HepG2 (cell line): ENCODE measurements around the gene BARHL2. TPM values are rescaled to one million over a fixed set of nuclear protein-coding genes. Genes with fewer than 3 reads are reported as not detected.

Source experiments
- ATAC-seq: fragments of 200-7000 bp; cut with Tn5 transposase; 3 replicates; pipeline ENCODE4 v1.9.1; 2020; ENCODE audit warnings: mild to moderate bottlenecking, moderate library complexity
- BruUV-seq: library from RNA; stranded (reverse); fragments of 400-500 nt; replicated peaks from 2 replicates; lab custom pipeline; 2021; lab: Mats Ljungman, UMichigan
- CTCF ChIA-PET: fragments of 300-600 bp; formaldehyde crosslinking; extraction: SDS; loops from one replicate; lab custom pipeline; 2021; ENCODE audit warnings: low total read pairs, inconsistent platforms, low intra/inter-chr PET ratio; lab: Yijun Ruan, JAX
- POLR2A ChIA-PET: fragments of 350-600 bp; sonication (Branson Sonifier 250); formaldehyde crosslinking; loops from one replicate; lab custom pipeline; 2020; ENCODE audit warnings: antibody characterized with exemption, inconsistent platforms; lab: Yijun Ruan, JAX
- DNase-seq: peaks from one replicate; pipeline ENCODE4 v3.0.0-alpha.2; 2015; ENCODE audit warnings: low spot score
- FAIRE-seq: peaks from 3 replicates; lab custom pipeline; 2011; peaks lifted over from hg19 to GRCh38; lab: Jason Lieb, UNC
- H2AFZ ChIP-seq: one replicate; pipeline ENCODE4 v1.6.1; 2011; ENCODE audit warnings: low read length, inconsistent platforms
- H3K27ac ChIP-seq: fragments of 300-600 bp; 3 replicates; pipeline ENCODE4 v1.8.0; 2011; ENCODE audit warnings: mixed run types, mild to moderate bottlenecking, mixed read lengths, low read length, inconsistent platforms; ENCODE audit not compliant: insufficient read depth; ENCODE audit errors: extremely low read length
- H3K27me3 ChIP-seq, 2 experiments: fragments of 200-600 bp in 1 of 2; 2 replicates in 1 of 2; 3 replicates in 1 of 2; pipeline versions ENCODE4 v1.6.0 to v1.8.0; 2011; ENCODE audit warnings: low read length in 2 of 2, mild to moderate bottlenecking in 2 of 2, moderate library complexity in 2 of 2, inconsistent platforms in 1 of 2; ENCODE audit not compliant: insufficient read depth in 2 of 2, control insufficient read depth in 1 of 2
- H3K36me3 ChIP-seq, 2 experiments: fragments of 200-600 bp in 1 of 2; replicated peaks in 1 of 2; 2 replicates in 1 of 2; 3 replicates in 1 of 2; pipeline versions ENCODE4 v1.5.1 to v1.8.0; 2011; ENCODE audit warnings: low read length in 2 of 2, inconsistent platforms in 1 of 2; ENCODE audit not compliant: insufficient read depth in 2 of 2, control insufficient read depth in 1 of 2
- H3K4me1 ChIP-seq: 2 replicates; pipeline ENCODE4 v1.5.1; 2012; ENCODE audit warnings: low read length, inconsistent platforms; ENCODE audit not compliant: insufficient read depth
- H3K4me2 ChIP-seq: 2 replicates; pipeline ENCODE4 v1.6.0; 2011; ENCODE audit warnings: low read depth, low read length, inconsistent platforms
- H3K4me3 ChIP-seq, 3 experiments: fragments of 200-600 bp in 1 of 3; sonication (generic), shearing (Covaris generic) in 1 of 3; replicated peaks in 1 of 3; 2 replicates each; pipeline ENCODE4 v1.5.1; 2011 to 2016; ENCODE audit warnings: low read length in 3 of 3, inconsistent platforms in 2 of 3, low read depth in 2 of 3, mild to moderate bottlenecking in 2 of 3, control low read depth in 1 of 3, mixed read lengths in 1 of 3; ENCODE audit not compliant: insufficient read depth in 1 of 3
- H3K79me2 ChIP-seq: one replicate; pipeline ENCODE4 v1.6.1; 2011; ENCODE audit warnings: low read length, inconsistent platforms; ENCODE audit not compliant: insufficient read depth
- H3K9ac ChIP-seq: 2 replicates; pipeline ENCODE4 v1.6.0; 2011; ENCODE audit warnings: mild to moderate bottlenecking, low read depth, low read length, inconsistent platforms; ENCODE audit not compliant: insufficient read depth
- H3K9me3 ChIP-seq: 2 replicates; pipeline ENCODE4 v1.5.1; 2012; ENCODE audit warnings: mild to moderate bottlenecking, low read length
- H4K20me1 ChIP-seq: 2 replicates; pipeline ENCODE4 v1.6.0; 2011; ENCODE audit warnings: inconsistent platforms, mild to moderate bottlenecking, low read length, moderate library complexity; ENCODE audit not compliant: insufficient read depth
- EHMT2 ChIP-seq: fragments of 200-600 bp; sonication (generic); IDR thresholded peaks from 2 replicates; pipeline ENCODE4 v1.7.0; 2017; ENCODE audit warnings: antibody characterized with exemption, low read depth, low read length, borderline replicate concordance
- HNF4G ChIP-seq, 2 experiments: sonication (generic) in 1 of 2; formaldehyde crosslinking in 1 of 2; IDR thresholded peaks; 2 replicates each; pipeline versions ENCODE4 v1.4.0 to v1.6.1; 2011 to 2020; ENCODE audit warnings: borderline replicate concordance in 2 of 2, low read depth in 2 of 2, mild to moderate bottlenecking in 2 of 2, low read length in 1 of 2, missing genetic modification reagents in 1 of 2, moderate library complexity in 1 of 2
- RAD21 ChIP-seq: fragments of 450-650 bp; formaldehyde crosslinking; IDR thresholded peaks from 2 replicates; pipeline ENCODE4 v1.5.0; 2020; ENCODE audit warnings: mild to moderate bottlenecking
- SAP130 ChIP-seq: IDR thresholded peaks from 2 replicates; pipeline ENCODE4 v1.6.1; 2016; ENCODE audit warnings: low read depth
- SNAPC4 ChIP-seq: sonication (generic); formaldehyde crosslinking; IDR thresholded peaks from 2 replicates; pipeline ENCODE4 v1.4.0; 2020; ENCODE audit warnings: mild to moderate bottlenecking, missing genetic modification reagents
- TFE3 ChIP-seq: IDR thresholded peaks from 2 replicates; pipeline ENCODE4 v1.6.1; 2016
- ZBTB46 ChIP-seq: sonication (generic); formaldehyde crosslinking; IDR thresholded peaks from 2 replicates; pipeline ENCODE4 v1.4.0; 2020; ENCODE audit warnings: mild to moderate bottlenecking, missing genetic modification reagents, borderline replicate concordance
- ZFP36 ChIP-seq: fragments of 150-350 bp; IDR thresholded peaks from 2 replicates; pipeline ENCODE4 v1.6.1; 2018; ENCODE audit warnings: borderline replicate concordance, low read length, low read depth; ENCODE audit not compliant: partially characterized antibody
- ZNF567 ChIP-seq: sonication (generic); formaldehyde crosslinking; IDR thresholded peaks from 2 replicates; pipeline ENCODE4 v1.8.1; 2023; ENCODE audit warnings: mild to moderate bottlenecking, missing genetic modification reagents, borderline replicate concordance
- ZNF607 ChIP-seq: sonication (generic); formaldehyde crosslinking; IDR thresholded peaks from 2 replicates; pipeline ENCODE4 v1.5.1; 2020; ENCODE audit warnings: missing genetic modification reagents, mild to moderate bottlenecking, borderline replicate concordance
- ZNF709 ChIP-seq: sonication (generic); formaldehyde crosslinking; IDR thresholded peaks from 2 replicates; pipeline ENCODE4 v1.5.0; 2020; ENCODE audit warnings: mild to moderate bottlenecking, missing genetic modification reagents
- ZNF781 ChIP-seq: sonication (generic); formaldehyde crosslinking; IDR thresholded peaks from 2 replicates; pipeline ENCODE4 v1.5.1; 2020; ENCODE audit warnings: borderline replicate concordance, mild to moderate bottlenecking, missing genetic modification reagents; ENCODE audit errors: not compliant biosample characterization
- WGBS: methylation state at CpG from one replicate; pipeline ENCODE4 v1.1.6; 2017; ENCODE audit warnings: low lambda C conversion rate; 5-methylcytosine and 5-hydroxymethylcytosine counted together
- in situ Hi-C: cut with HindIII; loops from 2 replicates; pipeline ENCODE4 v1.10.0; 2017; ENCODE audit warnings: low pct_unique_long_range_greater_than_20kb; ENCODE audit not compliant: extremely low pct_ligation_motif_present
- intact Hi-C: fragments of 100-400 bp; cut with micrococcal nuclease; formaldehyde crosslinking; loops from one replicate; pipeline ENCODE4 v1.10.0; 2022; ENCODE audit not compliant: unreplicated experiment
- polyA plus RNA-seq, 8 experiments: library from polyadenylated mRNA; depleted of rRNA in 3 of 8; stranded (reverse) in 7 of 8; unstranded in 1 of 8; fragments of >200 nt; fragmentation: Illumina TruSeq in 4 of 8; extraction: Trizol in 4 of 8; gene quantifications; 2 replicates each; pipeline versions ENCODE4 v1.2.1 to v1.2.3, GENCODE V29; 2011 to 2016; ENCODE audit warnings: low read depth in 4 of 8, missing spikeins in 1 of 8, mixed read lengths in 1 of 8; ENCODE audit not compliant: insufficient read depth in 1 of 8
- total RNA-seq, 5 experiments: library from RNA; depleted of rRNA; stranded (reverse); fragments of >200 nt; fragmentation: Illumina TruSeq; extraction: Trizol; gene quantifications; 2 replicates each; pipeline ENCODE4 v1.2.3, GENCODE V29; 2016; ENCODE audit warnings: low read depth in 1 of 5

The BARHL2 gene
- total and polyA plus RNA-seq, 2 of the 13 experiments (the other 11 are each of a cell fraction or from before 2014, with no cell fraction given) = not detected

DNA sequence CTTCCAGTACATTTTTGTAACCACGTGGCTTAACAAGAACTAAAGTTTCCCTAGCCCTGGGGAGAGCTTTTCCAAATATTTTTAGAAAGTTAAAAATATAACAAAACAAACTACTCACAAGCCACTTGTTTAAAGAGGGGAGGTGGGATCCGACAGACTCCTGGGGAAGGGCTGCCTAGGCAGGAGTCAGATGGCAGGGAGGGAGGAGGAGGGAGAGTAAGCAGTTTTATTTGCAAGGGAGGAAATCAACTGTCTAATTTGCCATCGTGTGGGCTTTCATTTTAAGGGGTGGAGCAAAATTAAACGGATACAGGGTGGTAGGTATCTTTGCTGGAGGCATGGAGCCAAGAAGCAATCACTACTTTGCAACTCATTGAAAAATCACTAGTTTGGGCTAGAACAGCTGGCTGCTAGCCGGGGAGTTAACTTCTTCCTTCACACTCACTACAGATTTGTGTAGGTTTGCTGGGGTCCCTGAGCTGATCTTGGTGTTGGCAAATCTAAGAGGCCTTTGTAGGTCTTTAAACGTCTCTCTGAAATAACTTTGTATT lies 8.8 kb downstream of the BARHL2 start (continued):
- TF ChIP-seq ZBTB46 (CRISPR knock-in tag) = no peak
- no peak for TF ChIP-seq TFE3 (CRISPR knock-in tag)
- TF ChIP-seq RAD21 (CRISPR knock-in tag) = no peak

DNA sequence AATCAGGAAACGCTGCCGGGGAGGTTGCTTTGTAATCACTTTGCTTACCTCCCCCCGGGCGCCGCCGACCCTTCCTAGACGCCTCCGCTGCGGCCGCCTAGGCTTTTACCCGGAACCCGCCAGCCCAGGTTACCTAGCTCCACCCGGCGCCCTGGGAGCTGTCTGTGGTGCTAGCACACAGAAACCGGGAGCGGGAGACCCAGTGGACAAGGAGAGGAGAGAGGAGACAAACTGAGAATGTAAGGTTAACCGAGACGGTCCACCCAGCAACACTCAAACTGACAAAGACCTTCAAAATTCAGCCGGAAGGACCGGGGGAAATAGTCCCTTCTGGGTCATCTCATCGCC lies 9.8 kb downstream of the BARHL2 start:
- H3K9ac ChIP-seq = no peak overlapping the region
- H3K79me2 ChIP-seq = no peaks in the 10 kb centered on the region
- H3K4me3 ChIP-seq = peak overlapping the region; percentile 23 to 53 (median 32); a peak in 5 of 6 replicates
- no peaks in the 10 kb centered on the region; the same call in 1 of the 2 replicates for H3K4me1 ChIP-seq
- H2AFZ ChIP-seq = no peak overlapping the region
- no peak overlapping the region for H3K27ac ChIP-seq
- BruUV-seq = no TSS peak
- DNase-seq (peak; percentile 33), ATAC-seq (peak; percentile 97), FAIRE-seq (no peak)
- no peaks in the 10 kb centered on the region for H4K20me1 ChIP-seq
- H3K27me3 ChIP-seq = peaks cover 12 to 64% of the 10 kb centered on the region in 2 experiments
- ChIA-PET CTCF (no interaction called here), POLR2A (no interaction called here)
- no peaks in the 10 kb centered on the region for H3K9me3 ChIP-seq
- no peaks in the 10 kb centered on the region for H3K36me3 ChIP-seq
- WGBS = 0% methylated on average over 11 of the region's 21 CpGs
- intact Hi-C loops = no loop called here
- H3K4me2 ChIP-seq = peak overlapping the region; percentile 68
- in situ Hi-C loops = no loop called here
- TF ChIP-seq ZNF709 = 0 out of 2 replicates have a peak, but pooled peaks have one; percentile 49
- TF ChIP-seq EHMT2 = peak; percentile 50; the same call in 1 of the 2 replicates
- peak; percentile 47 for TF ChIP-seq SAP130 (CRISPR knock-in tag)
- TF ChIP-seq ZNF607 (CRISPR knock-in tag) = peak; percentile 35; the same call in 1 of the 2 replicates
- TF ChIP-seq ZNF567 = no peak
- TF ChIP-seq ZFP36 = no peak
- no peak for TF ChIP-seq SNAPC4
- peak; percentile 44 for TF ChIP-seq ZNF781
- TF ChIP-seq HNF4G (IDR thresholded peaks at IDR 0.05; ENCODE audit: borderline replicate concordance, low read depth, low read length) = no peak
- no peak for TF ChIP-seq HNF4G (CRISPR knock-in tag; IDR thresholded peaks at IDR 0.05; ENCODE audit: borderline replicate concordance, low read depth)
